ENCODE measurements around the gene GPALPP1. TPM values are rescaled to one million over a fixed set of nuclear protein-coding genes. Genes with fewer than 3 reads are reported as not detected.

Gene GPALPP1
- total RNA-seq, 1 experiment from 2014 or later, result 36.4 TPM

- intact Hi-C loops (cut with micrococcal nuclease; ENCODE audit: unreplicated experiment), result no loop called here
- Histone ChIP-seq H2AFZ (no peak overlapping the region), H3K27me3 (ENCODE audit: insufficient read depth, low read depth) (no peaks in the 10 kb centered on the region), H3K79me2 (ENCODE audit: low read depth) (no peaks in the 10 kb centered on the region), H3F3A (ENCODE audit: insufficient read depth, low read depth) (no peaks in the 10 kb centered on the region), H3K36me3 (ENCODE audit: low read depth) (peaks cover 16% of the 10 kb centered on the region), H3K27ac (no peak overlapping the region), H3K4me3 (no peak overlapping the region), H3K9me3 (ENCODE audit: insufficient read depth, low read depth) (no peaks in the 10 kb centered on the region), H3K4me2 (no peak overlapping the region), H4K20me1 (ENCODE audit: insufficient read depth) (no peaks in the 10 kb centered on the region), H3K9me2 (ENCODE audit: insufficient read depth) (no peaks in the 10 kb centered on the region), H3K4me1 (replicated peaks; ENCODE audit: insufficient read depth) (no peaks in the 10 kb centered on the region)
- ChIA-PET POLR2A (ENCODE audit: unreplicated experiment) (no interaction called here), CTCF (no interaction called here)
- BruUV-seq (replicated peaks), result no TSS peak
- DNase-seq, result no peak
- TF ChIP-seq EZH2 (IDR thresholded peaks at IDR 0.05; ENCODE audit: low read depth) (no peak), CTCF (conservative IDR thresholded peaks at IDR 0.05) (no peak)
These were observed 18.5 kb downstream of the GPALPP1 start for GRCh38 chr13:45007823-45008222.

- no TSS peak for BruUV-seq (replicated peaks)
- Histone ChIP-seq H3K27me3 (ENCODE audit: insufficient read depth, low read depth) (no peaks in the 10 kb centered on the region), H3F3A (ENCODE audit: insufficient read depth, low read depth) (no peaks in the 10 kb centered on the region), H3K27ac (no peak overlapping the region), H3K36me3 (ENCODE audit: low read depth) (peaks cover 23% of the 10 kb centered on the region), H2AFZ (no peak overlapping the region), H3K4me1 (replicated peaks; ENCODE audit: insufficient read depth) (no peaks in the 10 kb centered on the region), H3K9me2 (ENCODE audit: insufficient read depth) (no peaks in the 10 kb centered on the region), H3K79me2 (ENCODE audit: low read depth) (no peaks in the 10 kb centered on the region), H3K4me3 (no peak overlapping the region), H3K4me2 (no peak overlapping the region), H4K20me1 (ENCODE audit: insufficient read depth) (no peaks in the 10 kb centered on the region), H3K9me3 (ENCODE audit: insufficient read depth, low read depth) (no peaks in the 10 kb centered on the region)
- intact Hi-C loops (cut with micrococcal nuclease; ENCODE audit: unreplicated experiment), result no loop called here
- no peak for DNase-seq
- CTCF ChIA-PET, result no interaction called here
- POLR2A ChIA-PET (ENCODE audit: unreplicated experiment), result no interaction called here
- no peak for TF ChIP-seq EZH2 (IDR thresholded peaks at IDR 0.05; ENCODE audit: low read depth)
- TF ChIP-seq CTCF (conservative IDR thresholded peaks at IDR 0.05), result no peak
These were observed 21.9 kb downstream of the GPALPP1 start for GRCh38 chr13:45011198-45011597.

- H3K4me3 ChIP-seq, result no peak overlapping the region
- no peak overlapping the region for H3K27ac ChIP-seq
- H3F3A ChIP-seq (ENCODE audit: insufficient read depth, low read depth), result no peaks in the 10 kb centered on the region
- H3K9me2 ChIP-seq (ENCODE audit: insufficient read depth), result no peaks in the 10 kb centered on the region
- DNase-seq, result no peak
- no peaks in the 10 kb centered on the region for H3K9me3 ChIP-seq (ENCODE audit: insufficient read depth, low read depth)
- POLR2A ChIA-PET (ENCODE audit: unreplicated experiment), result no interaction called here
- CTCF ChIA-PET, result no interaction called here
- no peaks in the 10 kb centered on the region for H4K20me1 ChIP-seq (ENCODE audit: insufficient read depth)
- H3K4me1 ChIP-seq (replicated peaks; ENCODE audit: insufficient read depth), result no peaks in the 10 kb centered on the region
- intact Hi-C loops (cut with micrococcal nuclease; ENCODE audit: unreplicated experiment), result no loop called here
- no peaks in the 10 kb centered on the region for H3K79me2 ChIP-seq (ENCODE audit: low read depth)
- H3K36me3 ChIP-seq (ENCODE audit: low read depth), result peaks cover 8% of the 10 kb centered on the region; the same call in 1 of the 2 replicates
- H2AFZ ChIP-seq, result no peak overlapping the region
- no peak overlapping the region for H3K4me2 ChIP-seq
- TF ChIP-seq CTCF (conservative IDR thresholded peaks at IDR 0.05) (no peak), EZH2 (IDR thresholded peaks at IDR 0.05; ENCODE audit: low read depth) (no peak)
- BruUV-seq (replicated peaks), result no TSS peak
- H3K27me3 ChIP-seq (ENCODE audit: insufficient read depth, low read depth), result no peaks in the 10 kb centered on the region
These were observed 26.0 kb downstream of the GPALPP1 start for GRCh38 chr13:45015300-45015699.

All from PC-9 (cell line).